ENCODE data around the gene GPR107. TPM values are rescaled to one million over a fixed set of nuclear protein-coding genes. Genes with fewer than 3 reads are reported as not detected.

GPR107 gene
- total and polyA plus RNA-seq, 3 donors from 2014 or later = 41.1 to 53.4 (median 49.1) TPM

DNA sequence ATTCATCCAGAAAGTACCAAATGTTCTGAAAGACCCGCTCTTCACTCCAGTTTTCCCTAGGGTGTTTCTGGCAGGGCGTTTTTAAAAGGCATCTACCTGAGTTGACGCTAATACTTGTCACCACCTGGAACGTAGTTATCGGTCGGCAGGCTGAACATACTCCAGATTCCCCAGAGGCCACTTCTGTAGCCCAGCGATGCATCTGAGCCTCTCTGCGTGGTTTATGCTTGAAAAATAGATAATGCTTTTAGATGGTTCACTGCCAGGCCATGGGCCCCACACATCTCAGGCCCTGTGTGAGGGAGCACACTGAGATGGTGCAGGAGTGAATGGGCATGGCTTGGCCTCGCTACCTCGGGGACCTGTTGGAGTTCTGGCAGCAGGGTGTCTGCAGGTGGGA, 85.5 kb downstream of the GPR107 start:
- intact Hi-C loops (cut with DNase I; ENCODE audit: low total_unique reads) = no loop called here
- Histone ChIP-seq H3K4me3 (no peak overlapping the region), H3K27ac (peak overlapping the region in 1 of 2 donors; percentile 15), H3K27me3 (no peaks in the 10 kb centered on the region), H3K36me3 (ENCODE audit: low read depth, missing control alignments) (no peaks in the 10 kb centered on the region), H3K4me1 (peaks cover 10% of the 10 kb centered on the region), H3K9me3 (no peaks in the 10 kb centered on the region)
- DNase-seq = no peak
- WGBS, 2 donors = 74% methylated on average over 10 of the region's 10 CpGs
- no peak for TF ChIP-seq POLR2A (IDR thresholded peaks at IDR 0.05)

- Histone ChIP-seq H3K4me1 (peaks cover 10% of the 10 kb centered on the region), H3K27me3 (no peaks in the 10 kb centered on the region), H3K4me3 (no peak overlapping the region), H3K9me3 (no peaks in the 10 kb centered on the region), H3K27ac (no peak overlapping the region), H3K36me3 (ENCODE audit: low read depth, missing control alignments) (no peaks in the 10 kb centered on the region)
- DNase-seq = no peak
- no peak for TF ChIP-seq POLR2A (IDR thresholded peaks at IDR 0.05)
- TF ChIP-seq, protein P1, sequence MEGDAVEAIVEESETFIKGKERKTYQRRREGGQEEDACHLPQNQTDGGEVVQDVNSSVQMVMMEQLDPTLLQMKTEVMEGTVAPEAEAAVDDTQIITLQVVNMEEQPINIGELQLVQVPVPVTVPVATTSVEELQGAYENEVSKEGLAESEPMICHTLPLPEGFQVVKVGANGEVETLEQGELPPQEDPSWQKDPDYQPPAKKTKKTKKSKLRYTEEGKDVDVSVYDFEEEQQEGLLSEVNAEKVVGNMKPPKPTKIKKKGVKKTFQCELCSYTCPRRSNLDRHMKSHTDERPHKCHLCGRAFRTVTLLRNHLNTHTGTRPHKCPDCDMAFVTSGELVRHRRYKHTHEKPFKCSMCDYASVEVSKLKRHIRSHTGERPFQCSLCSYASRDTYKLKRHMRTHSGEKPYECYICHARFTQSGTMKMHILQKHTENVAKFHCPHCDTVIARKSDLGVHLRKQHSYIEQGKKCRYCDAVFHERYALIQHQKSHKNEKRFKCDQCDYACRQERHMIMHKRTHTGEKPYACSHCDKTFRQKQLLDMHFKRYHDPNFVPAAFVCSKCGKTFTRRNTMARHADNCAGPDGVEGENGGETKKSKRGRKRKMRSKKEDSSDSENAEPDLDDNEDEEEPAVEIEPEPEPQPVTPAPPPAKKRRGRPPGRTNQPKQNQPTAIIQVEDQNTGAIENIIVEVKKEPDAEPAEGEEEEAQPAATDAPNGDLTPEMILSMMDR (IDR thresholded peaks at IDR 0.05) = no peak
- WGBS, 2 donors = 78 to 92% methylated on average over 10 of the region's 10 CpGs
- intact Hi-C loops (cut with DNase I; ENCODE audit: low total_unique reads) = no loop called here
Observed at GRCh38 chr9:130140706-130141105, 87.0 kb downstream of the GPR107 start.

- Histone ChIP-seq H3K4me3 (no peak overlapping the region), H3K36me3 (ENCODE audit: low read depth, missing control alignments) (no peaks in the 10 kb centered on the region), H3K27ac (no peak overlapping the region), H3K4me1 (peaks cover 10% of the 10 kb centered on the region), H3K27me3 (no peaks in the 10 kb centered on the region), H3K9me3 (no peaks in the 10 kb centered on the region)
- DNase-seq = no peak
- intact Hi-C loops (cut with DNase I; ENCODE audit: low total_unique reads) = no loop called here
- 79 to 84% methylated on average over 8 to 12 of the region's 12 CpGs for WGBS, 2 donors
- TF ChIP-seq, protein P1 (IDR thresholded peaks at IDR 0.05) = no peak
- no peak for TF ChIP-seq POLR2A (IDR thresholded peaks at IDR 0.05)
Observed at GRCh38 chr9:130142056-130142455, 88.3 kb downstream of the GPR107 start.

- TF ChIP-seq, protein P1 (IDR thresholded peaks at IDR 0.05) = no peak
- TF ChIP-seq POLR2A (IDR thresholded peaks at IDR 0.05) = no peak
- intact Hi-C loops (cut with DNase I; ENCODE audit: low total_unique reads) = no loop called here
Observed at GRCh38 chr9:130142641-130143040, 88.9 kb downstream of the GPR107 start.

DNA sequence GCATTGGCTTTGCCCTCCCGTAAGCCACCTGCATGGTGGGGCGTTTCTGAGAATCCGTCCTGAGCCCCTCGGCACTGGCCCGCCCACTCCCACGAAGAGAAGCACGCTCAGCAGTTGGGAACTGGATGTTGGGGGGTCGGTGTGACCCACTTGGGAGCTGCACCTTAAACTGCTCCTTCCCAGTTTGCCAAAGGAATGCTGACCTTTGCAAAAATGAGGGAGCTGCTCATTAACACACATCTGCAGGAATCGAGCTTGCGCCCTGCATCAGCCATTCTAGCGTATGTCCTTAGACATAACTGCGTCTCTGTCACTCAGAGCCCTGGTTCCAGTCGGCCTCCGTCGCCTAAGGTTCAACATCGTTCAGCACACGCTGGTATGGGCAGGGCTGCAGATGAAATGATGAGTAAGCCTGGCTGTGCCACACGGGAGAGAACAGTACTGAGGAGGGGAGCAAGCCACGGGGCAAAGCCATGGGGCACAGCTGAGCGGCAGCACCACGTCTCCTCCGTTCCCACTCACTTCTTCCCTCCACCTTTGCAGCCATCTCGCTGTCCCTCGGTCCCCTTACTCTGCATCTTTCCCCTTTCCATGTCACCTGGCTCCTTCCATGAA, 89.7 kb downstream of the GPR107 start:
- no peak for DNase-seq
- H3K27ac ChIP-seq = no peak overlapping the region
- H3K27me3 ChIP-seq = no peaks in the 10 kb centered on the region
- no peak for TF ChIP-seq POLR2A (IDR thresholded peaks at IDR 0.05)
- TF ChIP-seq, protein P1 (IDR thresholded peaks at IDR 0.05) = no peak
- H3K4me3 ChIP-seq = no peak overlapping the region
- WGBS, 2 donors = 76 to 85% methylated on average over 21 to 24 of the region's 24 CpGs
- no peaks in the 10 kb centered on the region for H3K36me3 ChIP-seq (ENCODE audit: low read depth, missing control alignments)
- peaks cover 10% of the 10 kb centered on the region for H3K4me1 ChIP-seq
- intact Hi-C loops (cut with DNase I; ENCODE audit: low total_unique reads) = no loop called here
- H3K9me3 ChIP-seq = no peaks in the 10 kb centered on the region

More at GRCh38 chr9:130142641-130143040, 88.9 kb downstream of the GPR107 start:
- DNase-seq = no peak
- no peak overlapping the region for H3K27ac ChIP-seq
- 70 to 85% methylated on average over 4 to 6 of the region's 6 CpGs for WGBS, 2 donors
- H3K36me3 ChIP-seq (ENCODE audit: low read depth, missing control alignments) = no peaks in the 10 kb centered on the region
- H3K4me3 ChIP-seq = no peak overlapping the region
- H3K27me3 ChIP-seq = no peaks in the 10 kb centered on the region
- H3K4me1 ChIP-seq = peaks cover 10% of the 10 kb centered on the region
- no peaks in the 10 kb centered on the region for H3K9me3 ChIP-seq
